ENCODE data around the gene LIMCH1. TPM values are rescaled to one million over a fixed set of nuclear protein-coding genes. Genes with fewer than 3 reads are reported as not detected.

Gene LIMCH1
- total RNA-seq, 1 experiment from 2014 or later = 3.3 TPM

GRCh38 chr4:41681054-41681453, 143.1 kb downstream of the LIMCH1 start:
- Mint-ChIP-seq H3K9me3 (no peaks in the 10 kb centered on the region), H3K27ac (no peak overlapping the region; a peak in 1 of 7 replicates), H3K27me3 (ENCODE audit: low read depth) (no peaks in the 10 kb centered on the region), H3K4me1 (no peaks in the 10 kb centered on the region), H3K4me3 (no peak overlapping the region), H3K36me3 (ENCODE audit: insufficient read depth in 1 of 3, low read depth in 3 of 3) (0 out of 7 replicates have a peak, but pooled peaks cover 0 to 1% (median 0%) of the 10 kb centered on the region in 3 experiments)
- no peak for TF ChIP-seq CTCF (conservative IDR thresholded peaks at IDR 0.05)
- no peak overlapping the region for H3K27ac ChIP-seq (ENCODE audit: insufficient read length, low read depth, low read length)
- H2AK5ac ChIP-seq (ENCODE audit: insufficient read length, low read length) = no peak overlapping the region
- H3K4me2 ChIP-seq (ENCODE audit: insufficient read depth, insufficient read length, low read length) = no peak overlapping the region
- no peaks in the 10 kb centered on the region for H3K79me1 ChIP-seq (ENCODE audit: insufficient read depth, low read depth, low read length, poor library complexity, severe bottlenecking)
- H3K9me3 ChIP-seq (ENCODE audit: control insufficient read depth, low read depth, low read length) = no peaks in the 10 kb centered on the region
- no peaks in the 10 kb centered on the region for H3K4me1 ChIP-seq (ENCODE audit: insufficient read depth, low read length)
- H3K9ac ChIP-seq (ENCODE audit: extremely low read depth, insufficient read length, low read length) = no peak overlapping the region
- H2BK120ac ChIP-seq (ENCODE audit: low read depth, low read length, poor library complexity, severe bottlenecking) = no peak overlapping the region
- H3K56ac ChIP-seq (ENCODE audit: insufficient read length, low read depth, low read length) = no peak overlapping the region
- H3K23ac ChIP-seq (ENCODE audit: insufficient read length, low read depth, low read length) = no peak overlapping the region
- no peaks in the 10 kb centered on the region for H3K23me2 ChIP-seq (ENCODE audit: insufficient read length, low read depth, low read length, poor library complexity, severe bottlenecking)
- H3K18ac ChIP-seq (ENCODE audit: insufficient read length, low read depth, low read length) = no peak overlapping the region
- H3K79me2 ChIP-seq (ENCODE audit: insufficient read depth, low read length) = no peaks in the 10 kb centered on the region
- H2BK20ac ChIP-seq (ENCODE audit: low read depth, low read length, poor library complexity, severe bottlenecking) = no peak overlapping the region
- H2BK15ac ChIP-seq (ENCODE audit: low read depth, low read length) = no peak overlapping the region
- H4K20me1 ChIP-seq (ENCODE audit: control insufficient read depth, insufficient read depth, insufficient read length) = no peaks in the 10 kb centered on the region
- no peak overlapping the region for H3K14ac ChIP-seq (ENCODE audit: insufficient read depth, low read length)
- WGBS (ENCODE audit: extremely low coverage, insufficient read length, low lambda C conversion rate) = no CpG with 5 or more reads among the region's 2 CpGs
- H2BK12ac ChIP-seq (ENCODE audit: insufficient read length, low read depth, low read length) = no peak overlapping the region
- DNase-seq = no peak
- H4K91ac ChIP-seq (ENCODE audit: insufficient read length, low read depth, low read length) = no peak overlapping the region
- H2AFZ ChIP-seq (ENCODE audit: low read length) = no peak overlapping the region
- no peak overlapping the region for H2BK5ac ChIP-seq (ENCODE audit: insufficient read length, low read length)
- no peaks in the 10 kb centered on the region for H3K27me3 ChIP-seq (ENCODE audit: insufficient read depth, low read length)
- no peak overlapping the region for H4K5ac ChIP-seq (ENCODE audit: insufficient read length, low read depth, low read length)
- H3K4ac ChIP-seq (ENCODE audit: low read depth, low read length) = no peak overlapping the region
- no peak overlapping the region for H4K8ac ChIP-seq (replicated peaks; ENCODE audit: insufficient read length, low read depth, low read length)
- no peak overlapping the region for H3T11ph ChIP-seq (ENCODE audit: low read length)
